ENCODE results near the gene TSLP. TPM values are rescaled to one million over a fixed set of nuclear protein-coding genes. Genes with fewer than 3 reads are reported as not detected.

Gene TSLP
- total and polyA plus RNA-seq, 10 donors = 0.34 to 1.1 (median 0.52) TPM; not detected in 1

DNA sequence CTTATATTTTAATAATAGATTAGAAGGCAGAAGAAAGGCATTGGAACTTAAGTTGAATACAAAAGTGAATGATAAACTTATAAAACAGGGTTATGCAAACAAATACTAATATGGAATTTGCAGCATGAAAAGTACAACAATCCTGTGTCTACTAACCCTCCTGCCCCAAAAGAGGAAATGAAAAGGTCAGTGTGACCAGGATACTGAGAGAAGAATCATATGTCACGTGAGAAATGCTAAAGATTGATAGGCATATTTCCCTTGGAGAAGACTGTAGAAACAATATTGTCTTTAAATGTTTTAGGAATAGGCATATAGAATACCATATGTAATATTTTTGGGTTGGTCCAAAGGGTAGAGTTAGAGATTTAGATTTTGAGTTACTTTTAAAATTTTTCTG is 24.5 kb downstream of the TSLP start:
- peaks cover 0 to 62% (median 38%) of the 10 kb centered on the region in 6 donors for H3K36me3 ChIP-seq
- H3K9me3 ChIP-seq = no peaks in the 10 kb centered on the region
- no peak for DNase-seq
- H3K4me1 ChIP-seq = peaks cover 17 to 66% (median 31%) of the 10 kb centered on the region in 6 donors
- intact Hi-C loops (cut with DNase I; ENCODE audit: low total_unique reads) = loop anchor here (5.0 kb wide), 1 partner anchor 359 kb away; the partner anchor contains the start of gene SLC25A46
- no peak for TF ChIP-seq POLR2A (IDR thresholded peaks at IDR 0.05)
- TF ChIP-seq, protein P1, sequence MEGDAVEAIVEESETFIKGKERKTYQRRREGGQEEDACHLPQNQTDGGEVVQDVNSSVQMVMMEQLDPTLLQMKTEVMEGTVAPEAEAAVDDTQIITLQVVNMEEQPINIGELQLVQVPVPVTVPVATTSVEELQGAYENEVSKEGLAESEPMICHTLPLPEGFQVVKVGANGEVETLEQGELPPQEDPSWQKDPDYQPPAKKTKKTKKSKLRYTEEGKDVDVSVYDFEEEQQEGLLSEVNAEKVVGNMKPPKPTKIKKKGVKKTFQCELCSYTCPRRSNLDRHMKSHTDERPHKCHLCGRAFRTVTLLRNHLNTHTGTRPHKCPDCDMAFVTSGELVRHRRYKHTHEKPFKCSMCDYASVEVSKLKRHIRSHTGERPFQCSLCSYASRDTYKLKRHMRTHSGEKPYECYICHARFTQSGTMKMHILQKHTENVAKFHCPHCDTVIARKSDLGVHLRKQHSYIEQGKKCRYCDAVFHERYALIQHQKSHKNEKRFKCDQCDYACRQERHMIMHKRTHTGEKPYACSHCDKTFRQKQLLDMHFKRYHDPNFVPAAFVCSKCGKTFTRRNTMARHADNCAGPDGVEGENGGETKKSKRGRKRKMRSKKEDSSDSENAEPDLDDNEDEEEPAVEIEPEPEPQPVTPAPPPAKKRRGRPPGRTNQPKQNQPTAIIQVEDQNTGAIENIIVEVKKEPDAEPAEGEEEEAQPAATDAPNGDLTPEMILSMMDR (IDR thresholded peaks at IDR 0.05 in 8 of 11, conservative IDR thresholded peaks at IDR 0.05 in 3 of 11) = no peak
- TF ChIP-seq POLR2AphosphoS5 (IDR thresholded peaks at IDR 0.05) = no peak
- WGBS, 5 donors = 57 to 74% (median 70%) methylated on average over 1 of the region's 1 CpG
- H3K27me3 ChIP-seq (replicated peaks in 1 of 7) = no peaks in the 10 kb centered on the region
- H3K4me3 ChIP-seq = no peak overlapping the region
- no peak overlapping the region for H3K27ac ChIP-seq

DNA sequence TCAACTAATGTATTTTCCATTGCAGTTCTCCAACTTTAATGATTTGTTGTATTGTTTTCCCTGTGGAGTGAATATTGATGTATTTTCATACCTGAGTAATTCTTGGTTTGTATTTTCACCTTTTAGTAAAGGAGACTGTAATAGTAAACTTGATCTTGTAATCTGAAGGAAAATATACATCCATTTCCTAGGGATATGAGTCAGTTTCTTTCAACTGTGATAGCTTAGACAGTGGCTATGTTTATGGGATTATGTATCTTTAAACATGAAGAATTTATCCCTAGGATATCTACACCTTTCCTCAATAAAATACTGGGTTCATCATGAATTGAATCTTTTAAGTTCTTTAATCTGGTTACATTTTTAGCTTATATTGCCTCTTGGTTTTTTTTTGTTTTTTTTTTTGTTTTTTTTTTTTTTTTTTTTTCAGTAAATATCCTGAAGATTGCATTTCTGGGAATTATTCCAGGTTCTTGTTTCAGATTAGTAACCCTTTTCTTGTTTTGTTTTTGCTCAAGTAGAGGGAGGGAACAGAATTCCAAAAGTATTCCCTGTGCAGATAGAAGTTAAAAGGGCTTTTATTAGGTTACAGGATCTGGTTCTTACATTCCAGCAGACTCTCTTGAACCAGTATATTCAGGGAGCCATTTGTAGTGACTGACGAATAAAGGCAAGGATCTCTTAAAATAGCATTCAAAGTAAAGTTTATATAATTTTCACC is 27.7 kb downstream of the TSLP start:
- intact Hi-C loops (cut with DNase I; ENCODE audit: low total_unique reads) = loop anchor here (5.0 kb wide), 1 partner anchor 362 kb away; the partner anchor contains the start of gene SLC25A46
- H3K4me1 ChIP-seq = peaks cover 3 to 42% (median 12%) of the 10 kb centered on the region in 6 donors
- H3K27ac ChIP-seq = no peak overlapping the region
- WGBS, 5 donors = 0 to 93% (median 85%) methylated on average over 1 of the region's 1 CpG
- peaks cover 0 to 95% (median 58%) of the 10 kb centered on the region in 6 donors for H3K36me3 ChIP-seq
- TF ChIP-seq POLR2A (IDR thresholded peaks at IDR 0.05) (no peak), POLR2AphosphoS5 (IDR thresholded peaks at IDR 0.05) (no peak)
- TF ChIP-seq, protein P1 (IDR thresholded peaks at IDR 0.05 in 8 of 11, conservative IDR thresholded peaks at IDR 0.05 in 3 of 11) = no peak
- no peaks in the 10 kb centered on the region for H3K9me3 ChIP-seq
- H3K4me3 ChIP-seq = no peak overlapping the region
- H3K27me3 ChIP-seq (replicated peaks in 1 of 7) = no peaks in the 10 kb centered on the region
- DNase-seq = no peak

DNA sequence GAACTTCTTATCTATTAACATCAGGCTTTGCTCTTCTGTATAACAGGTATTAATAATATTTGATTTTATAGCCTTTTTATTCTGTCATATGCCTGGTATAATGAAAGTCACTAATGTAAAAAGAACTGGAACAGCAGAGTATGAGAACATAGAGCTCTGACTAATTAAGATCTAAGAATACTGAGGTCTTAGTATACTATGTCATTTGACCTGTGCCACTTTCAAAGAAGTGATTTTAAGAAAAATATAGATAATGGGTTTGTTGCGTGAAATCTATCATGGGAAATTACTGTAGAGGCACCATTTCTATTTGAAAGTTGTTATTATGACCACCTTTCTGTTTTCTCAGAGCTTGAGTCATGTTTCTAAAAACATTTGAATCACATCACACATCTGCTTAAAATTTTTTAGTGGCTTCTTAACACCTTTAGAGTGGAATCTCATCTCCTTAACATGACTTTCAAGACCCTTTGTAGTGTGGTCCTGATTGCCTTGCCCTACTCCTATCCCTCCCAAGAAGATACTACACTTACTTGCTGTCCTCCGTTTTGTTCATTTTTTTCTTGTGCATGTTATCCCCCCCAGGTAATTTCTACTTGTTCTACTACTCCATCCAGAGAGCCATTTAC is 34.9 kb downstream of the TSLP start:
- intact Hi-C loops (cut with DNase I; ENCODE audit: low total_unique reads) = no loop called here
- Histone ChIP-seq H3K4me1 (no peaks in the 10 kb centered on the region), H3K36me3 (peaks cover 3 to 100% (median 85%) of the 10 kb centered on the region in 6 donors), H3K27me3 (replicated peaks in 1 of 7) (no peaks in the 10 kb centered on the region), H3K9me3 (no peaks in the 10 kb centered on the region), H3K27ac (no peak overlapping the region), H3K4me3 (no peak overlapping the region)
- TF ChIP-seq, protein P1 (IDR thresholded peaks at IDR 0.05 in 8 of 11, conservative IDR thresholded peaks at IDR 0.05 in 3 of 11) = no peak
- TF ChIP-seq POLR2A (IDR thresholded peaks at IDR 0.05) (no peak), POLR2AphosphoS5 (IDR thresholded peaks at IDR 0.05) (no peak)
- 90 to 98% (median 94%) methylated on average over 2 of the region's 2 CpGs for WGBS, 5 donors
- no peak for DNase-seq

DNA sequence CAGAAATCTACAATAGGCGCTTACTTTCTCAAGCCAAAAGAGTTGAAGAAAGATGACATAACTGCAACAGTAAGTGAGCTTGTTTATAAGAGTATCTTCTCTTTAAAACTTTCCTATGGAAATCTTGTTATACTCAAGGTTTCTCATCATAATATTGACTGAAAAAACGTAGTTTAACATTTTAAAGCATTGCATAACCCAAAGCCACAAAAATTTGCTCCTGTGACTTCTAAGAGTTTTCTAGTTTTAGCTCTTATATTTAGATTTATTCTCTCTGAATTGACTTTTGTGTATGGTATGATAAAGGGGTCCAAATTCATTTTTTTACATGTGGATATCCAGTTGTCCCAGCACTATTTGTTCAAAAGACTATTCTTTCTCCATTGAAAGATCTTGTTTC is 35.9 kb downstream of the TSLP start:
- intact Hi-C loops (cut with DNase I; ENCODE audit: low total_unique reads) = no loop called here
- Histone ChIP-seq H3K36me3 (peaks cover 4 to 100% (median 84%) of the 10 kb centered on the region in 6 donors), H3K9me3 (no peaks in the 10 kb centered on the region), H3K27me3 (replicated peaks in 1 of 7) (no peaks in the 10 kb centered on the region), H3K27ac (no peak overlapping the region), H3K4me1 (no peaks in the 10 kb centered on the region), H3K4me3 (no peak overlapping the region)
- WGBS, 5 donors = 73 to 92% (median 83%) methylated on average over 2 of the region's 2 CpGs
- TF ChIP-seq, protein P1 (IDR thresholded peaks at IDR 0.05 in 8 of 11, conservative IDR thresholded peaks at IDR 0.05 in 3 of 11) = no peak
- TF ChIP-seq POLR2AphosphoS5 (IDR thresholded peaks at IDR 0.05) (no peak), POLR2A (IDR thresholded peaks at IDR 0.05) (no peak)
- no peak for DNase-seq
